Esophagus muscularis mucosa (tissue), 4 donors: ENCODE results near the gene TRERF1.

ENCODE experiments used
- CTCF ChIP-seq, 3 experiments: fragments of 200-600 bp in 2 of 3; fragments of 450-650 bp in 1 of 3; sonication (generic) in 2 of 3; IDR thresholded peaks; one replicate each; pipeline ENCODE4 v1.5.1; 2017 to 2019; ENCODE audit warnings: antibody characterized with exemption in 3 of 3, mild to moderate bottlenecking in 2 of 3, moderate library complexity in 1 of 3
- EP300 ChIP-seq: sonication (generic); formaldehyde crosslinking; IDR thresholded peaks from one replicate; pipeline ENCODE4 v1.6.1; 2017; ENCODE audit warnings: antibody characterized with exemption
- POLR2A ChIP-seq: fragments of 450-650 bp; IDR thresholded peaks from one replicate; pipeline ENCODE4 v1.6.1; 2017; ENCODE audit warnings: antibody characterized with exemption, moderate library complexity, mild to moderate bottlenecking, low read depth
- POLR2AphosphoS5 ChIP-seq, 2 donors: sonication (generic); formaldehyde crosslinking; IDR thresholded peaks; one replicate each; pipeline ENCODE4 v1.6.1; 2017; ENCODE audit warnings: antibody characterized with exemption in 2 of 2

GRCh38 chr6:42431877-42432276 lies 19.8 kb downstream of the TRERF1 start:
- TF ChIP-seq POLR2A (no peak), POLR2AphosphoS5 (IDR thresholded peaks at IDR 0.05) (no peak), CTCF (IDR thresholded peaks at IDR 0.05) (no peak), EP300 (no peak)
